GM18505 (cell line): ENCODE data around the gene DDX17.

ENCODE experiments used
- ATAC-seq: cut with Tn5 transposase; IDR thresholded peaks from one replicate; pipeline ENCODE4 v1.9.1; 2021; ENCODE audit not compliant: unreplicated experiment
- POLR2A ChIP-seq: IDR thresholded peaks from 4 replicates; pipeline ENCODE4 v1.6.1; 2011; ENCODE audit warnings: borderline replicate concordance; ENCODE audit not compliant: insufficient read depth, insufficient read length; ENCODE audit errors: extremely low read depth

The DDX17 gene

DNA sequence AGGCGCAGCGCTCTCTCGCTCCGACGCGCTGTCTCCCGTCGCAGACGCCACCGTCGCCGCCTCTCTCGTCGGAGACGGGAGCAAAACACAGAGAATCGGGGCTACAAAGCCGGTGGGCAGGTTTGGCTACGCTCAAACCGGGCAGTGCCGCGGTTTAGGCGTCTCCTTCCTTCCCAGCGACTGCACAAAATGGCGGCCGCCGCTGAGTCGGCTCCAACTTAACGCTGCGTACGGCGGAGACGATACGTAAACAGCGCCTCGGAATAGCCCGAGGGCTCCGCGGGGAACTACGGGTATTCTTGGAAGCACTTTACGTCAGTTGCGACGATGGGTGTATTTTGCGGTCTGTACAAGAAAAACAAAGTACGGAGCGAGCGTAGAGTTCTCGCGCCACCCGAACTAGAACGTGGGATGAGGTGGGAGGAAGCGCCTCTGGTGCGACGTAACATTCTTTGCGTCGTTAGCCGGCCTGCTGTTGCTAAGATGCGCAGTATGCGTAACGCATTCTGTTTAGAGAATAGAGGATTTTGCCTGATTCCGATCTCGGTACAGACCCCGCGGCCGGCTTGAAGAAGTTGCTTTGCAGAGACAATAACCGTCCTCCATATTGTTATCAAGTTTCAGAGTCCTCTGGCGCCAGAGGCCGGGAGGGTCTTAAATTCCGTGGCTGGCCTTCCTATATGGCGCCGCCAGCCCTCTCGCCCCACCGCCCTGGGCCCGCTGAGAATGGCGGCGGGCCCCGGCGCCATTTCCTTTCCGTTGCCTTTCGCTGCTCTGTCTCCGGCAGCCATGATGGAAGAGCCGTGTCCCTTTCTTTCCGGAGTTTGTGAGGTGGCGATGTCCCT, at the start of gene DDX17:
TSS of gene DDX17 (minus strand) at position 194 of the 845 bp plus-strand sequence.
- peak; percentile 79 for ATAC-seq
- peak; percentile 81 for TF ChIP-seq POLR2A

DNA sequence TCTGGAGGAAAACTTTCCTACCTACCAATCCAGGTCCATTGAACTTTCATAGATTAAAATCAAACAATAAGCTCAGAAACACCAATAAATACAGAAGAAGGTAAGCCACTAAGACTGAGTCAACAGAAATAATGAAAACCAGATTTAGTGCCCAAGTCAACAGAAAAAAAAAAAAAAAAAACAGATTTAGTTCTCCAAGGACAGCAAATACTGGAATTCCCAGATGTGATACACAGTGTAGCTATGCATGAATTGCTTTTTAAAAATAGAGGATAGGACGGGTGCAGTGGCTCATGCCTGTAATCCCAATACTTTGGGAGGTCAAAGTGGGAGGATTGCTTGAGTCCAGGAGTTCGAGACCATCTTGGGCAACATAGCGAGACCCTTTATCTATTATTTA, 48.2 kb upstream of the DDX17 start:
- no peak for TF ChIP-seq POLR2A
- ATAC-seq = no peak

DNA sequence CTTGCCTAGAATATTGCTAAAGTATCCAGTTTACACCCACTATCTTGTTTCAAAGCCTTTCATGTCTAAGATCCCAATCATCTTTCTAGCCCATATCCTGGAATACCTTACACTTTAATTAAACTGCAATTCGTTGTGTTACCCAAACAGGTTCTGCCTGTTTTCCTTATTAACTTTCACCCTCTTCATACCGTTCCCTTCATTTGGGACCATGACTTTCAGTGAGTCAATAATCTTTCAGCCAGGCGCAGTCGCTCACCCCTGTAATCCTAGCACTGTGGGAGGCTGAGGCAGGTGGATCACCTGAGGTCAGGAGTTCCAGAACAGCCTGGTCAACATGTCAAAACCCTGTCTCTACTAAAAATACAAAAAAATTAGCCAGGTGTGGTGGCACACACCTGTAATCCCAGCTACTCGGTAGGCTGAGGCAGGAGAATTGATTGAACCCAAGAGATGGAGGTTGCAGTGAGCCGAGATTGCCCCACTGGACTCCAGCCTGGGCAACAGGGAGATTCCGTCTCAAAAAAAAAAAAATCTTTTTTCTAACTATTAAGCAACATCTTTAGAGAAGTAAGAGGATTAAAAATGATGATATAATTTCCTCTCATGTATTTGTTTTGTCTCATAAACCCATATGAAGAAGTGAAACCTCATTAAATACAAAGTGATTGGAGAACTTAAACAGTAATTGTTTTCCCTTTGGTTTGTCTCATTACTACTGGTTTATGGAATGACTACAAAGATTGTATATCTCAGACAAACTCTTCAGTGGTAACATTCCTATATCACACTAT, 43.2 kb upstream of the DDX17 start:
- no peak for TF ChIP-seq POLR2A
- ATAC-seq = no peak

DNA sequence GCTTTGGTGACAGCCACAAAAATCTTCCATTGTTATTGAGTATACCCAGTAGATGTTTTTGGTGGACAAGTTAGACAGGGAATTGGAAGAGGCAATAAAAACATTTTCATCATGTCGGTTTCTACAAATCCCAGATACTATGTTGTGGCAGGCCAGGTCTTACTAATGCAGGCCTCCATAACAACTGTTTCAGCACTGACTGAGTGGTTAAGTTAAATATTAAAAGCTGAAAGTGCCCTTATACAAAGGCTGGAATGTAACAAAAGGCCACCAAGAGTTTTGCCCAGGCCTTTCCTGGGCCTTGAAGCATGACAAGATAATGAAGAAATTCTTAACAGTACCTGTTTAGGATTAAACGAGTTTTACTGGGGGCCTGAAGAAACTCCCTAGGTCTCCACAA, 34.6 kb upstream of the DDX17 start:
- TF ChIP-seq POLR2A = no peak
- ATAC-seq = no peak

DNA sequence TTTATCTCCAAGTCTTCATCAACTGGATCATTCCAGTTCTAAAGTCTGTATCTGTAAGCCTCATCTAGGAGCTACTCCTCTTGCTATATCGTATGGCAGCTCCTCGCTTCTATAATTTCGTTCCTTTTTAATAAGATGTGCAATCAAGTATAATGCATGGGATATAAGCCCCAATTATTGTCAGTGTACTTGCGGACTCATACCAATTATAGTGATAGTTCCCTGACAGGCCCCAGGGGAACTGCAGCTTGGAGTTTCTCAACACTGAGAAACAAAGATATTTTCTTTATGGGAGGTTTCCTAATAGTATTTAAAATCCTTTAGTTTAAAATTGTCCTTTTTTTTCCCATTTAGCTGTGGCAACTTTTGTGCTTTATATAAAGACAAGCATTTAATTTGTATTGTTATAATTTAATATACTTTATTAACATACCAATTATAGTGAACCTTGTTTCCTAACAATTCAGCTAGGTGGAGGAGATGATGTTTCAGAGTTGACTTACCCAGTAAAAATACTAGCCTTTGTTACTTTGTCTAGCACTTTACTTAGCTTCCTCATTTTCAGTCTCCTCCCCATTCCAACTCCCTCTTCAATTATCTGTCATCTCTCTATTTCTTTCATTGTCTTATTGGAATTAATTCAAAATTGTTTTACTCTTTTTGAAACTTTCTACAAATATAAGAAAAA, 25.3 kb upstream of the DDX17 start:
- no peak for TF ChIP-seq POLR2A
- ATAC-seq = no peak

DNA sequence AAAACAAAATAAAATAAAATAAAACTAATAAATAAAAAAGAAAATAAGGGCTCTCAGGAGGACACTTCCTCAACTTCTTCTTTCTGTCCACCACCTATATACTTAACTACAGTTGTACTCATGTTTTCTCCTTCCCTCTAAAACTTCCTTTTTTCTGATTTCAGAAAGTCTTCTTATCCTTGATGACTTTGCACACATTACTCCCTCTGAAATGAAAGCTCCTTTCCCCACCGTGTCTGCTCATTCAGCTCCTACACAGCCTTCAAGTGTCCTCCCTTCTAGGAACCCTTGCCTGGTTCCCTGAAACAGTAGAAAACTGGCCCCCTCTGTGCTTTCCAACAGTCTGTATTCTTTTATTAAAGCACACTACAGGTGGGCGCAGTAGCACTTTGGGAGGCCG, 18.3 kb upstream of the DDX17 start:
- ATAC-seq = no peak
- TF ChIP-seq POLR2A = no peak

DNA sequence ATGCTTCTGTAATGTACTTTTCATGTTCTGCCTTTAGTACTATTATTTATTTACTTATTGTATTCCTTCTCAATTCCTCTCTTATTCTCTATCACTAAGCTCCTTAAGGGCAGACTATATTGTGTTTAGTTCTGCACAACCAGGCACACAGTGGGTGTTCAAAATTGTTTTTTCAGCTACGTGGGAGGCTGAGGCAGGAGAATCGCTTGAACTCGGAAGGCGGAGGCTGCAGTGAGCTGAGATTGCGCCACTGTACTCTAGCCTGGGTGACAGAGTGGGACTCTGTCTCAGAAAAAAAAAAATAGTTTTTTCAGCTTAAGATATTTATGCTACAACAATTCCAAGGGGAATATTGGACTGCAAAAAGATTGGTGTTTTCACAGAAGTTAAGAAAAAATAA, 17.4 kb upstream of the DDX17 start:
- no peak for ATAC-seq
- no peak for TF ChIP-seq POLR2A

DNA sequence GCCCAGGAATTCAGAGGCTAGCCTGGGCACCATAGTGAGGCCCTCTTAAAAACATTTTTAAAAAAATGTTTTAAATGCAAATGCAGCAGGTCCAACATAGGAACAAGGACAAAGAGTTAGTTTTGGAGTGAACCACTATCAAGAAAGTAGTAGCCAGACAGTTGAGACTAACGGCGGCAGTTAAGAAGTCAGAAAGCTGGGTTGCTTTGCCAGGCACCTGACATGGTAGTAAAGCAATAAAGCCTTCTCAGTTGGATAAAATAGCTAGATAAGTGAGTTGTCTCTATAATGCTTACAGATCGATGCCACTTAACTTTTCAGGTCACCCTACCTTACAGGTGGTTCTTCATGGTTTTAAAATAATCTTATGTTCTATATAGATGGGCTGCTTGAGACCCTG, 16.9 kb upstream of the DDX17 start:
- ATAC-seq = no peak
- no peak for TF ChIP-seq POLR2A

DNA sequence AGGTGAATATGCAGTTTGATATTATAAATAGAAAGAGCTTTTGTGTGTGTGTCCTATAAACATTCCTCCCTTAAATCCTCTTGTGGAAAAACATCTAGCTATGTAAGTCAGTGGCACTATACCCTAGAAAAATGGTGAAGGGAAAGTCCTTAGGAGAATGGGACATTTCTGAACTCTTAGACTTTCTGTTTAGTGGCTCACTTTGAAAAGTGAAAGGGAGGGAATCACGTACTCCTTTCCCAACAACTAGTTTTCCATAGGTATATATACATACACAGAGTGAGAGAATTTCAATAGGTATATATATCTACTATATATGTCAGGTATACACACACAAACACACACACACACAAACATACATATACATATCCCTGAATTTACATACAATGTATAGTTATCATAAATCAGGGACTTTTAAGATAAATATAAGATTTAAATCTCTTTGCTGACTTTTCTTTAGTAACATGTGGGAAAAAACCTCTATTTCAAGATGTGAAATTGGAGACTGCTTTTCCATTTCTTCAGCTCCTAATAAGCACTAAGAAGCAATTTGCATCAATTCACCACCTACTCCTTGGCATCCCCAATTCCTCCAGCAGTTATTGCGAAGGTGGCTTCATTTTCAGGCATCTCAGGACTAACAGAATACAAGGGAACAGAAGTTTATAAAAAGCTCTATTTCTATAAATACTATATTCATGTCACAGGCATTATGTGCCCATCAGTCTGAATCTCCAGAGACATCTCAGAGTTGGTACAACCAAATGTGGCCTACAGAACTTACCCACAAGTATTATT, 13.5 kb upstream of the DDX17 start:
- no peak for ATAC-seq
- TF ChIP-seq POLR2A = no peak

DNA sequence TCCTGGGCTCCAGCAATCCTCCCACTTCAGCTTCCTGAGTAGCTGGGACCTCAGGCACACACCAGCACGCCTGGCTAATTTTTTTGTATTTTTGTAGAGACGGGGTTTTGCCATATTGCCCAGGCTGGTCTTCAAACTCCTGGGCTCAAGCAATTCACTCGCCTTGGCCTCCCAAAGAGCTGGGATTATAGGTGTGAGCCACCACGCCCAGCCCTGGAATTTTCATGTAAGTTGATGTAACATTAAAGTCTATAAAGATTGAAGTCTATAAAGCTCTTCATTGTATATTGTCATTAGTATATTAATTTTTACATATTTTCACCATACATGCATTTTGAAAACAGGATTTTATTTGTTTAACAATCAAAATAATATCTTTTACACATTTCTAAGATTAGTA, 12.5 kb upstream of the DDX17 start:
- no peak for TF ChIP-seq POLR2A
- no peak for ATAC-seq

DNA sequence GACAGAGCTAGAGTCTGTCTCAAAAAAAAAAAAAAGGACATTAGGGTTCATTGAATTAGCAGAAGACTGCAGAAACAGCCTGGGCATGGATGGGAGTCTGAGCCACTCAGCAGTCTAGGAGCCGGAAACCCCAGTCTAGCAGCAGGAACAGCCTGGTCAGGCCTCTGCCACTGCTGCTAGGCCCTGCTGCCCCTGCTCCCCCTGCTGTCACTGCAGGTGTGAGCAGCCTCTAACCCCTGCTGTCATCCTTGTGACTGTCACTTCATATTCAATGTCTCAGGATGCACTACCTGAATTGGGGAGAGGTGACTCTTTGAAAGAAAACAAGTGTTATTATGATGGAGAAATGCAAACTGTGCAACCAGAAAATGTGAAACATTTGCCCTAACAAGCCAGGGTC, 7.0 kb upstream of the DDX17 start:
- no peak for ATAC-seq

DNA sequence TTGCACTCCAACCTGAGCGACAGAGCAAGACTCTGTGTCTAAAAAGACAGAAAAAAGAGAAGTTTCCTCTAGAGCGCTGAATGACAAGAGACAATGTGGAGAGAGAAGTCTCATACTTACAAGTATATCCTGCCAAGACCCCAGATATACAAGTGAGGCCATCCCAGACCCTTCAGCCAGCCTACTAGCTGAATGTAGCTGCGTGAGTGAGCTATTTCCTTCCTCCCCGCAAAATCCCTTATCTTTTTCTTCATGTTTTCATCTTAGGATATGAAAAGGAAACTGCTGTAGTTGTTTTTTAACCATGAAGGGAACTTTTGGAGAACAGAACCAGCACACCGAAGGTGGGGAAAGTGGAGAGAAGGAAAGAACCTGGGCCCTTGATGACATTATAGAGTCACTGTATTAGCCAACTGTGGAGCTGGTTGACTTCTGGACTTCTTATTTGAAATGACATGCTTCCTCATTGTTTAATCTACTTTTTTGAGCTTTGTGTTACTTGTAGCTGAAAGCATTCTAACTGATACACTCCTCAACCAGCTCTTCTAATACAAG, 4.4 kb upstream of the DDX17 start:
- no peak for ATAC-seq
- no peak for TF ChIP-seq POLR2A

More for the DNA sequence above, 7.0 kb upstream of the DDX17 start:
- no peak for TF ChIP-seq POLR2A
